Progenitor cell of endocrine pancreas (in vitro differentiated cells): ENCODE measurements around the gene PPARA. TPM values are rescaled to one million over a fixed set of nuclear protein-coding genes. Genes with fewer than 3 reads are reported as not detected.

Source experiments
- DNase-seq: peaks from one replicate; pipeline ENCODE4 v3.0.0; 2021; ENCODE audit warnings: low spot score; ENCODE audit not compliant: unreplicated experiment
- H3K27ac Mint-ChIP-seq: 2 replicates; pipeline ENCODE4 v1.8.0; 2021; ENCODE audit warnings: mild to moderate bottlenecking, moderate library complexity, mixed read lengths
- H3K27me3 Mint-ChIP-seq: 2 replicates; pipeline ENCODE4 v1.8.0; 2021; ENCODE audit warnings: mixed read lengths
- H3K36me3 Mint-ChIP-seq: 2 replicates; pipeline ENCODE4 v1.8.0; 2022; ENCODE audit warnings: mixed read lengths; ENCODE audit not compliant: insufficient read depth
- H3K4me1 Mint-ChIP-seq: 2 replicates; pipeline ENCODE4 v1.8.0; 2021; ENCODE audit warnings: low read depth, mixed read lengths
- H3K4me3 Mint-ChIP-seq: 2 replicates; pipeline ENCODE4 v1.8.0; 2021; ENCODE audit warnings: low read depth, mild to moderate bottlenecking, moderate library complexity, mixed read lengths
- H3K9me3 Mint-ChIP-seq: 2 replicates; pipeline ENCODE4 v1.8.0; 2021; ENCODE audit warnings: low read depth, mixed read lengths
- CTCF ChIP-seq: fragments of 200-600 bp; sonication (generic); IDR thresholded peaks from one replicate; pipeline ENCODE4 v1.5.0; 2021; ENCODE audit warnings: antibody characterized with exemption, mild to moderate bottlenecking; ENCODE audit not compliant: unreplicated experiment
- total RNA-seq: library from RNA; stranded (reverse); gene quantifications from 2 replicates; pipeline ENCODE4 v1.2.1, GENCODE V29; 2021

PPARA gene
- total RNA-seq, 1 donor from 2014 or later = 33.5 TPM

GRCh38 chr22:46250035-46250782 is 99.9 kb downstream of the PPARA start, which contains the start of gene CDPF1:
Gene CDPF1 (minus strand): TSS chr22:46250293. CDS start chr22:46248284, 2,009 bp downstream.
- Mint-ChIP-seq H3K27ac (peak within 1 kb of the TSS; percentile 54), H3K4me3 (peak within 1 kb of the TSS; percentile 77), H3K9me3 (no peaks in the 10 kb centered on the region), H3K4me1 (peaks cover 8% of the 10 kb centered on the region), H3K27me3 (no peaks in the 10 kb centered on the region), H3K36me3 (peaks cover 1% of the 10 kb centered on the region)
- DNase-seq = peak; percentile 78
- TF ChIP-seq CTCF = peak; percentile 15

- Mint-ChIP-seq H3K36me3 (peaks cover 1% of the 10 kb centered on the region), H3K9me3 (no peaks in the 10 kb centered on the region), H3K27me3 (no peaks in the 10 kb centered on the region), H3K4me1 (peaks cover 8% of the 10 kb centered on the region), H3K4me3 (peak overlapping the region; percentile 77), H3K27ac (peak overlapping the region; percentile 23)
- DNase-seq = no peak
- TF ChIP-seq CTCF = no peak
Observed at GRCh38 chr22:46250783-46251125, 100.4 kb downstream of the PPARA start.

GRCh38 chr22:46251266-46251665 is 100.9 kb downstream of the PPARA start:
- peak overlapping the region; percentile 77 for H3K4me3 Mint-ChIP-seq
- H3K27me3 Mint-ChIP-seq = no peaks in the 10 kb centered on the region
- H3K36me3 Mint-ChIP-seq = peaks cover 1% of the 10 kb centered on the region
- H3K9me3 Mint-ChIP-seq = no peaks in the 10 kb centered on the region
- DNase-seq = no peak
- TF ChIP-seq CTCF = no peak
- peaks cover 8% of the 10 kb centered on the region for H3K4me1 Mint-ChIP-seq
- H3K27ac Mint-ChIP-seq = no peak overlapping the region

- no peak for TF ChIP-seq CTCF
- peaks cover 4% of the 10 kb centered on the region for H3K27me3 Mint-ChIP-seq
- no peak for DNase-seq
- peaks cover 6% of the 10 kb centered on the region for H3K9me3 Mint-ChIP-seq
- H3K27ac Mint-ChIP-seq = no peak overlapping the region
- peaks cover 1% of the 10 kb centered on the region for H3K36me3 Mint-ChIP-seq
- H3K4me1 Mint-ChIP-seq = peaks cover 8% of the 10 kb centered on the region
- H3K4me3 Mint-ChIP-seq = peak overlapping the region; percentile 77
Observed at GRCh38 chr22:46251816-46252380, 101.6 kb downstream of the PPARA start.

GRCh38 chr22:46256358-46256958 is 106.1 kb downstream of the PPARA start:
- peaks cover 21% of the 10 kb centered on the region for H3K9me3 Mint-ChIP-seq
- H3K4me1 Mint-ChIP-seq = peaks cover 2% of the 10 kb centered on the region
- H3K4me3 Mint-ChIP-seq = no peak overlapping the region
- DNase-seq = no peak
- H3K36me3 Mint-ChIP-seq = peaks cover 2% of the 10 kb centered on the region
- TF ChIP-seq CTCF = no peak
- peaks cover 44% of the 10 kb centered on the region for H3K27me3 Mint-ChIP-seq
- H3K27ac Mint-ChIP-seq = no peak overlapping the region
